NCI-H446 (cell line): ENCODE data around the gene SULT1A1.
"Not testable (repeated sequence)": the region's sequence is repeated elsewhere in the genome, so short reads cannot be mapped to it uniquely, and the experiment has no call there.

ENCODE experiments used
- DNase-seq, 2 experiments: peaks; one replicate each; lab custom pipeline; 2025; lab: John Stamatoyannopoulos, UW

SULT1A1 gene

DNA sequence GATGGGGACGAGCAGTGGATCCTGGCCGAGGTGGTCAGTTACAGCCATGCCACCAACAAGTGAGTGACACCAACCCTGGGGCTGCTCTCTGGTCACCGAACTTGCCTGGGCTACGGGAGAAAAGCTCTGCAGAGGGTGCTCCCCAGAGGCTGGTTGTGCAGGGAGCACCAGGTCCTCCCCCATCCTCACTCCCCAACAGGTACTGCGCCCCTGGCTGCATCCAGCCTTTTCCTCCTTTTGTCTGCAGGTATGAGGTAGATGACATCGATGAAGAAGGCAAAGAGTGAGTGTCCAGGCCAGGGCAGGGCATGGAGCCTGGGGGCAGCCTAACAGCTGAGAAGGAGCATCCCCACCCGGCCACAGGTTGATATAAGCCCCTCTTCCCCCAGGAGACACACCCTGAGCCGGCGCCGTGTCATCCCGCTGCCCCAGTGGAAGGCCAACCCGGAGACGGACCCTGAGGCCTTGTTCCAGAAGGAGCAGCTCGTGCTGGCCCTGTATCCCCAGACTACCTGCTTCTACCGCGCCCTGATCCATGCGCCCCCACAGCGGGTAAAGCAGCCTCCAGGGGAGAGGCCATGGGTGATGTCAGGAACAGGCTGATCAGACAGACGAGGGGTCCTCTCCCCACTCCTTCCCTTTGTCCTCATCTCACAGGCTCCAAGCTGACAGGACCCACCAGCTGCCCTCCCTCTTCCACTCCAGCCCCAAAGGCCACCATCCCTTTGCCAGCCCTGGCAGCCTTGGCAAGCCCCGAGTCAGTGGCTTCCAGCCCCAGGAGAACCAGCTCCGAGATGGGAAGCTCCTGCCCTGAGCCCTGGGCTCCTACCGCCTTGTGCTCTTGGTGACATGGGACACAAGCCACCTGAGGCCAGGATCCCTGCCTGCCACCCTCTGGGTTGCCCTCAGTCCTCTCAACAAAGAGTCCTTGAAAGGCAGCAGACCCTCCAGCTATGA is 19.2 kb downstream of the SULT1A1 start:
- DNase-seq, result no peak

GRCh38 chr16:28589930-28590329 is 19.9 kb downstream of the SULT1A1 start:
- DNase-seq, result no peak

GRCh38 chr16:28589069-28589468 is 20.8 kb downstream of the SULT1A1 start:
- no peak for DNase-seq

- DNase-seq, result no peak
These were observed 22.5 kb downstream of the SULT1A1 start for GRCh38 chr16:28587386-28587785.

DNA sequence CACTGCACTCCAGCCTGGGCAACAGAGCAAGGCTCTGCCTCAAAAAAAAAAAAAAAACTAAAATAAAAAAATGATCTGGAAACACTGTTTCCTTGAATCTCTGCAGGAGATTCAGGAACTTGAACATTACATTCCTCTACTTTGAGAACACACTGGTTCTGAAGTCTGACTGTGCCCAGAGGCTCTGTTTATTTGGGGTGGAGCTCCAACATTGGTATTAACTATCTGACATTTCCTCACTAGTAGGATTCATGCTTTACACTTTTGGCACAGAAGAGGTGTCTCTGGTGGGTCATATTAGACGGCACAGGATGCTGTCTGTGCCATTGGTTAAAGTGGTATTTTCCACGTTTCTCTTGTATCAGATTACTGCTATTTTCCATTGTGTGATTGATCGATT is 23.4 kb downstream of the SULT1A1 start:
- DNase-seq, result no peak

DNA sequence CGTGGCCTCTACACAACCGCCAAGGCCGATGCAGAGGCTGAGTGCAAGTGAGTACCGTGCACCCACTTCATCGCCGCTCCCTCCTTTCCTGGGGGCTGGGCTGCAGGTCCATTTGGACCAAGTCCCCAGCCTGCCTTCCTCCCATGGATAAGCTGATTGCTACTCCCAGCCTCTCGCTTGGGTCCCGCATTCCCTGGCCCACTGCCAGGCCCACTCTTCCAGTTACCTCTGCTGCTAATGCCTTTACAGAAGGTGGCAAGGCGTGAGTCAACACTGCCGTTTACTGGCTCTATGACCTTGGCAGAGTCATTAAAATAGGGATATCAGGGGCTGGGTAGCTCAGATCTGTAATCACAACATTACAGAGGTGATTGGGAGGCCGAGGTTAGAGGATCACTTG is 24.2 kb downstream of the SULT1A1 start:
- no peak for DNase-seq

DNA sequence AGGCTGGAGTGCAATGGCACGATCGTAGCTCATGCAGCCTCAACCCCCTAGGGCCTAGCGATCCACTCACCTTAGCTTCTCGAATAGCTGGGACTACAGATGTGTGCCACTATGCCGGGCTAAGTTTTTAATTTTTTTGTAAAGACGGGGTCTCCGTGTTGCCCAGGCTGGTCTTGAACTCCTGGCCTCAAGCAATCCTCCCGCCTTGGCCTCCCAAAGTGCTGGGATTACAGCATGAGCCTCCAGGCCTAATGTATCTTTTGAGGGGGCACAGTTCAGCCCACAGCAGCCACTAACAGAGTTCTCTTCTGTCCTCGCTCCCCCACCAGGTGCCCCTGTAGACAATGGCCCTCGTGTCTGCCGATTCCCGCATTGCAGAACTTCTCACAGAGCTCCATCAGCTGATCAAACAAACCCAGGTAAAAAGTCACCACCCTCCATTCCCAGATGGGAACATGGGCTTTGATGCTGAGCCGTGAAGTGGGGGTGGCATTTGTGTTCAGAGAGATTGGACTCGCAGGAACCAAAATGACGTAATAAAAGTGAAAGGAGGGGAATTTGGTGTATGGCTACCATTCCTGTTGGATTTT is 29.0 kb downstream of the SULT1A1 start:
- no peak for DNase-seq

- DNase-seq, result no peak
These were observed 34.3 kb downstream of the SULT1A1 start for GRCh38 chr16:28575446-28576109.

DNA sequence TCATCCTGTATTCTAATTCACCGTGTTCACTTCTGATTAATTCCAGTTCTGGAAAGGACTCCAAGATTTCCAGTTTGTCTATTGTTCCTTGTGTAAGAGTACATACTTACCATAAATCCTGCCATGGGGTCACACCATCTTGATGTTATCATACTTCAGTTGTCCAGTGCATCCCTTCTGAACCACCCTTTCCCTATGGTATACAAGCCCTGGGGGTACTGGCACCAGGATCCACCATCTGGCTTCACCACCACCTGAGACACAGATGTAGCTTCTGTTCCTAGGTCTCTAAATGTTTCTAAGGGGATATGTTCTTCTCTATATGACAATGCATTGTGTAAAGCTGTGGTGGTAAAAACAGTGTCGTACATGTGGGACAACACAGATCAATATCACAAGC is 34.9 kb downstream of the SULT1A1 start:
- DNase-seq, result no peak

DNA sequence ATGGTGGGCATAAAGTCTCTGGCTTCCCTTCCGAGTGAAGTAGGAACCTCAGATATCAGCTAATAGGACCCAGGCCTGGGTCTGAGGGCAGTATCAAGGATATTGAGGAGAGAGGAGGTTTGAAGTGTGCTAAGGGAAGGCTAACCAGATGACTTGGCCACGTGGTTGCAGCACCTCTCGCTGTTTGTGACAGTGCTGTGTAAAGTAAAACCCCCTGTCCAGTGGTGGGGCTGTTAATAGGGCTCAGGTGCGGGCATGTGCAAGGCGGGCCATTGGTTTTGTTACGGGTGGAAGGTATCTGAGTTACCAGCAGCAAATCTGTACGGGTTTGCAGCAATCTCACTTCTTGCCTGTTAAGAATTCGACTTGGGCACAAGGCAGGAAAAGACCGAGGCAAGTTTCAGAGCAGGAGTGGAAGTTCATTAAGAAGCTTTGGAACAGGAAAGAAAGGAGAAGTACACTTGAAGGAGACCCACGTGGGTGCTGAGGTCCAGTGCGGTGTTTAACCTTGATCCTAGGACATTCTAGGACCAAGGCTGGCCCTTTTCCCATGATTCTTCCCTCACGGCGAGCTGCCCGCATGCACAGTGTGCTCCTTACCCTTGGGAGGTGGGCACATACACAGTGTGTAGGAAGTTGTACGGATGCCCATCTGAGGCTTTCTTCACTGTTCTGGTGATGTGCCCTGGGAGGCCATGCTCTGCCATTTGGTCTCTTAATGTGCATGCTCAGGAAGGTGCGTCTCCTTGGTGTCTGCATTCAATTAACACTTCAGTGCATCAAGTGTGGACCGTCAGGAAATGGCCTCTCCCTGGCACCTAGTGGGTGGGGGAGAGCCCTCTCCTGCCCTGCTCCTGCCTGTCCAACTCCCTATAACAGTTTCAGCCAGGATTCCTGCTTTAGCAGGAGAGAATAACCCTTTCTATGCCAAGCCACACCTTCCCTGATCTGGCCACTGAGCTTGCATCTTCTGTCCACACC is 35.8 kb downstream of the SULT1A1 start:
- DNase-seq, result no peak

GRCh38 chr16:28572696-28573510 is 36.9 kb downstream of the SULT1A1 start:
- no peak for DNase-seq

DNA sequence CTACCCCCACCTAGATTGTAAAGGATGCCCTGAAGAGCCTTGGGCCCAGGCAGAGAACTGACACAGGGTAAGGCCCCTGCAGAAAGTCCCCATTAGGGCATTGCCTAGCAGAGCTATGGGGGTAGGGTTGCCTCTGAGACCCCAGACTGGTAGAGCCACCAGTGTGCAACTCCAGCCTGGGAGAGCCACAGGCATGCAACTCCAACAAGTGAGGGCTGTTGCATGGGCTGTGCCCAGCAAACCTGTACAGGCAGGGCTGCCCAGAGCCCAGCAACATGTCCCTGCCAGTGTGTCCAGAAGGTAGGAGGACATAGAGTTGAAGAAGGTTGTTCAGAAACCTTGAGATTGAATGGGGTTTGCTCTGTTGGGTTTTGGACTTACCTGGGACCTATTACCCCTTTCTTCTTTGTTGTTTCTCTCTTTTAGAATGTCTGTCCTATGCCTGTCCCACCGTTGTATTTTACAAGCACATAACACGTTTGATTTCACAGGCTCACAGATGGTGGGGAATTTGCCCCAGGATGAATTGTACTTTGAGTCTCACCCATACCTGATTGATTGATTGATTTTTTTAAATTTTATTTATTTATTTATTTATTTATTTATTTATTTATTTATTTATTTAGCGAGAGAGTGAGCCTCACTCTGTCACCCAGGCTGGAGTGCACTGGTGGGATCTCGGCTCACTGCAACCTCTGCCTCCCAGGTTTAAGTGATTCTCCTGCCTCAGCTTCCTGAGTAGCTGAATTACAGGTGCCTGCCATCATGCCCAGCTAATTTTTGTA is 39.7 kb downstream of the SULT1A1 start:
- DNase-seq, result no peak

DNA sequence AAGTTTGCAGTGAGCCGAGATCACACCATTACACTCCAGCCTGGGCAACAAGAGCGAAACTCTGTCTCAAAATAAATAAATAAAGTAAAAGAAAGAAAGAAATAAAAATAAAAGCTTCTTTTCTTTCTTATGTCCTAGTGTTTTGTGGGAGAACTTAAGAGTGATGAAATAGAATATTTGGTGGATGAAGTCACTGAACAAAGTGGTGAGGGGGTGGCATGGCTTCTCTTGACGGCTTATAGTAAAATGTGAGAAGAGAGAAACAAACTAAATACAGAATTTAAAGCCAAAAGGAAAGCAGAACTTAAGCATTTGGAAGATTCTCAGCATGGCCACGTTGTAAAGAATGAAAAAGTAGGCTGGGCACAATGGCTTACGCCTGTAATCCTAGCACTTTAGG is 40.8 kb downstream of the SULT1A1 start:
- no peak for DNase-seq

GRCh38 chr16:28567292-28567691 is 42.6 kb downstream of the SULT1A1 start:
- DNase-seq, result no peak

DNA sequence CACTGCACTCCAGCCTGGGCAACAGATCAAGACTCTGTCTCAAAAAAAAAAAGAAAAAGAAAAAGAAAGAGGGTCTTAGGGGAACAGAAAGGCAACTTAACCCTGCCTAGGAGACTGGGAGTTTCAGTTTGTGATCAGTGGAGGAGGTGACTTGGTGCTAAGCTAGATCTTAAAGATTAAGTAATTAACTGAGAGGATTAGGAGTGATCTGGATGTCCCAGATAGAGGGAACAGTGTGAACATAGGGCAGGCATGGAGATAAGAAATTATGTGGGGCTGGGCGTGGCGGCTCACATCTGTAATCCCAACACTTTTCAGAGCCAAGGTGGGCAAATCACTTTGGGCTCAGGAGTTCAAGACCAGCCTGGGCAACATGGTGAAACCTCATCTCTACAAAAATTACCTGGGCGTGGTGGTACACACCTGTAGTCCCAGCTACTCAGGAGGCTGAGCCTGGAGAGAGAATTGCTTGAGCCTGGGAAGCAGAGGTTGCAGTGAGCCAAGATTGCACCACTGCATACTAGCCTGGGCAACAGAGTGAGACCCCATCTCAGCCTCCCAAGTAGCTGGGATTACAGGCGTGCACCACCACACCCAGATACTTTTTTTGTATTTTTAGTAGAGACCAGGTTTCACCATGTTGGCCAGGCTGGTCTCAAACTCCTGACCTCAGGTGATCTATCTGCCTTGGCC is 43.5 kb downstream of the SULT1A1 start:
- DNase-seq, result not testable (repeated sequence)

GRCh38 chr16:28563218-28563617 is 46.6 kb downstream of the SULT1A1 start:
- DNase-seq, result no peak

DNA sequence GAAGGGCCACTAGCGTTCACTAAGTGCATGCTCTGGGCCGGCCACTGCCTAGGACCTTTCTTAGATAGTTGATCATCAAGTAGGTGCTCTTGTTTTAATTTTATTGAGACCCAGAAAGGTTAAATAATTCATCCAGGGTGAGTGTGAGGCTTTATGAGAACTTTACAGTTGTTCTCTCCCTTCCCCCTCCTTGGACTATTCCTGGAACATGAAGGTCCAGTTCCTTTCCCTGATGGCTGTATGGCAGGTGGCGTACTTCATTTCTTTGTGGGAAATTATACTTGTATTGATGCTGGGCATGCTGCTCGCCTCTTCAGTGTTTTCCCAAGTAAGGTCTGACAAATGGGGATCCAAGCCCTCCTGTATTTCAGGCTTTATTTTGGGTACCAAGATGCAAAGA is 47.6 kb downstream of the SULT1A1 start:
- DNase-seq, result no peak

DNA sequence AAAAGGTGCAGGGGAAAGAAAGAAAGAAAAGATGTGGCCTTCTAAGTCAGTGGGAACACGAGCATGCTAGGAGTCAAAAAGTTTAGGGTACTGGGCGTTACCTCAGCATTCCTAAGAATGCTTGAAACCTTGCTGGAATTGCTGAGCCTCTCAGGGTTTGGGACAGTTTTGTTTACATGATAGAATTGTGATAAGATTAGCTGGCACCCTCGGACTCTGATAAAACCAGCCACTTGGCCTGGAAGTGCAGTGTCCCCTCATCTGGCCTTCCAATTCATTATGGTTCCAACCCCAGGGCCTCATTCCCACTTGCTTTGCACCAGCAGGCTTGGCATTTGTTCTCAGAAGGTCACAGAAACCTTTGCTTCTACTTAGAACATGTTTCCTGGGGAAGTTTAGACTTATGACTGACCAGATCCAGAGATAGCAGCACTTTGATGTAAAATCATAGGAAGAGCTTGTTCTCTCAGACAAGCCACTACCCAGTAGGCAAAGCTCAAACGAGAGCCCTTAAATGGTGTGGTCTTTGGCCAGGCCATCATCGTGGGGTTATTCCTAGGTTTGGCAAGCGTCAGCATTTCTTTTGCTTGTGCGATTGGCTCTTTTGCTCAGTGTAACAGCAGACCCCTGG is 48.2 kb downstream of the SULT1A1 start:
- DNase-seq, result no peak

GRCh38 chr16:28558456-28558855 is 51.4 kb downstream of the SULT1A1 start:
- DNase-seq, result no peak
